Keratinocyte (primary cell): ENCODE data around the gene CXCR2. TPM values are rescaled to one million over a fixed set of nuclear protein-coding genes. Genes with fewer than 3 reads are reported as not detected.

Source experiments
- DNase-seq: peaks from one replicate; pipeline ENCODE4 v3.0.0-alpha.2; 2011; ENCODE audit warnings: low read depth, missing footprints, low spot score
- FAIRE-seq: peaks from 2 replicates; lab custom pipeline; 2011; peaks lifted over from hg19 to GRCh38; lab: Jason Lieb, UNC
- H2AFZ ChIP-seq: 2 replicates; pipeline ENCODE4 v1.6.0; 2012; ENCODE audit warnings: low read length, control low read depth, inconsistent platforms; ENCODE audit not compliant: control insufficient read depth
- H3K27ac ChIP-seq: 2 replicates; pipeline ENCODE4 v1.5.1; 2011; ENCODE audit warnings: low read length; ENCODE audit not compliant: control insufficient read depth, insufficient read depth
- H3K27me3 ChIP-seq: 3 replicates; pipeline ENCODE4 v1.6.0; 2011; ENCODE audit warnings: low read length; ENCODE audit not compliant: control insufficient read depth, insufficient read depth; ENCODE audit errors: extremely low read depth
- H3K36me3 ChIP-seq, 2 experiments: 2 replicates in 1 of 2; 3 replicates in 1 of 2; pipeline ENCODE4 v1.5.1; 2011; ENCODE audit warnings: low read length in 2 of 2, mild to moderate bottlenecking in 1 of 2; ENCODE audit not compliant: control insufficient read depth in 2 of 2, insufficient read depth in 2 of 2; ENCODE audit errors: extremely low read depth in 1 of 2
- H3K4me1 ChIP-seq: 3 replicates; pipeline ENCODE4 v1.5.1; 2011; ENCODE audit warnings: low read length; ENCODE audit not compliant: control insufficient read depth, insufficient read depth; ENCODE audit errors: extremely low read depth
- H3K4me2 ChIP-seq: 3 replicates; pipeline ENCODE4 v1.6.0; 2011; ENCODE audit warnings: low read depth, low read length; ENCODE audit not compliant: control insufficient read depth, insufficient read depth; ENCODE audit errors: extremely low read depth
- H3K4me3 ChIP-seq, 3 experiments: fragments of 200-600 bp in 1 of 3; sonication (generic) in 1 of 3; 2 replicates in 2 of 3; 3 replicates in 1 of 3; pipeline ENCODE4 v1.5.1; 2011 to 2016; ENCODE audit warnings: low read length in 3 of 3, mild to moderate bottlenecking in 3 of 3, control low read depth in 2 of 3, inconsistent platforms in 1 of 3, low read depth in 1 of 3, mixed read lengths in 1 of 3, mixed run types in 1 of 3, moderate library complexity in 1 of 3; ENCODE audit not compliant: control insufficient read depth in 2 of 3, insufficient read depth in 2 of 3; ENCODE audit errors: extremely low read depth in 1 of 3
- H3K79me2 ChIP-seq: 2 replicates; pipeline ENCODE4 v1.6.0; 2012; ENCODE audit warnings: low read length; ENCODE audit not compliant: control insufficient read depth, insufficient read depth
- H3K9ac ChIP-seq: 3 replicates; pipeline ENCODE4 v1.6.0; 2011; ENCODE audit warnings: low read length; ENCODE audit not compliant: control insufficient read depth, insufficient read depth; ENCODE audit errors: extremely low read depth
- H3K9me1 ChIP-seq: 3 replicates; pipeline ENCODE4 v1.6.0; 2011; ENCODE audit warnings: low read length; ENCODE audit not compliant: control insufficient read depth, insufficient read depth; ENCODE audit errors: extremely low read depth
- H3K9me3 ChIP-seq: 2 replicates; pipeline ENCODE4 v1.5.1; 2012; ENCODE audit warnings: low read depth, low read length; ENCODE audit not compliant: control insufficient read depth
- H4K20me1 ChIP-seq: 3 replicates; pipeline ENCODE4 v1.6.0; 2011; ENCODE audit warnings: low read length; ENCODE audit not compliant: control insufficient read depth, insufficient read depth; ENCODE audit errors: extremely low read depth
- EZH2 ChIP-seq: IDR thresholded peaks from one replicate; pipeline ENCODE4 v1.6.1; 2012; ENCODE audit warnings: inconsistent platforms, mild to moderate bottlenecking, low read length, moderate library complexity
- dilution Hi-C: fragments of 300-500 bp; cut with MboI; formaldehyde crosslinking; loops from one replicate; pipeline ENCODE4 v1.7.0; 2020; ENCODE audit warnings: low sequenced_read_pairs; ENCODE audit not compliant: extremely low pct_ligation_motif_present
- polyA minus RNA-seq, 3 experiments: library from RNA; depleted of rRNA, polyadenylated mRNA; stranded (reverse); fragments of >200 nt; gene quantifications; 1 replicate in 1 of 3; 2 replicates in 1 of 3; 3 replicates in 1 of 3; pipeline ENCODE4 v1.2.3, GENCODE V29; 2011
- polyA plus RNA-seq, 5 experiments: library from polyadenylated mRNA; depleted of rRNA in 3 of 5; stranded (reverse) in 3 of 5; stranded (forward) in 1 of 5; unstranded in 1 of 5; fragments of >200 nt; gene quantifications; 1 replicate in 1 of 5; 2 replicates in 3 of 5; 3 replicates in 1 of 5; pipeline versions ENCODE4 v1.2.1 to v1.2.3, GENCODE V29; 2011 to 2012; ENCODE audit warnings: missing spikeins in 2 of 5, low read depth in 1 of 5, low replicate concordance in 1 of 5
- TF ChIP-seq, protein P1 (sequence below), 3 experiments: IDR thresholded peaks in 1 of 3; conservative IDR thresholded peaks in 1 of 3; optimal IDR thresholded peaks in 1 of 3; 2 replicates in 2 of 3; 3 replicates in 1 of 3; pipeline versions ENCODE3 to v1.5.1; 2011; ENCODE audit warnings: low read length in 3 of 3, mild to moderate bottlenecking in 3 of 3, moderate library complexity in 2 of 3, control low read depth in 1 of 3, inconsistent platforms in 1 of 3; ENCODE audit not compliant: insufficient read depth in 2 of 3; ENCODE audit errors: extremely low read depth in 1 of 3

CXCR2 gene
- polyA plus RNA-seq (1.4 to 2.9 TPM (median 1.5 TPM) in 3 replicates), polyA minus RNA-seq (1.2 to 6.8 TPM (median 2.4 TPM) in 3 replicates)
- 3.1 TPM for polyA plus RNA-seq (2011; ENCODE audit: low read depth)
- polyA plus RNA-seq (2011; cell fraction: cytosol; rRNA removed): 0.64 and 0.91 TPM in 2 replicates
- 2.8 and 3.7 TPM in 2 replicates for polyA plus RNA-seq (2011; cell fraction: nucleus; rRNA removed)
- 0.73 and 3.9 TPM in 2 replicates for polyA plus RNA-seq (2012; ENCODE audit: low replicate concordance)
- 1.7 TPM for polyA minus RNA-seq (2011; cell fraction: cytosol; rRNA and poly(A)+ RNA removed)
- 2.7 and 4.0 TPM in 2 replicates for polyA minus RNA-seq (2011; cell fraction: nucleus; rRNA and poly(A)+ RNA removed)

DNA sequence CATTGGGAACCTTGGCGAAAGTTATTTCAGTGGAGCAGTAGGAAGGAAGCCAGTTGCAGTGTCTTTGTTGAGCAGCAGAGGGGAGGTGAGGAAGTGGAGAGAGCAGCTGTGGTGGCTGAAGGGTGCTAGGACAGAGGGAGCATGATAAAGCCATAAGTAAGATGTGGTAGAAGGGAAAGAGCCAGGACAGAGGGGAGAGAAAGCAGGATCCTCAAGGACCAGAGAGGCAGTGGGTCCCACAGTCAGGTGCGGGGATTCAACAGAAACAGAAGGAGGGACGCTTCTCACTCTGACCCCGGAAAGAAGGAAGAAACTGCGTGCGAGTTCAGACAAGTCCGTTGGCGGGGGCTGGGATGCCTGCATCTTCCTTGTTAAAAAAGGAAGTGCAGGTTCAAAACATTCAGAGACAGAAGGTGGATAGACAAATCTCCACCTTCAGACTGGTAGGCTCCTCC is at the start of gene CXCR2:
CXCR2 (plus strand) TSS at position 403 of the 455 bp plus-strand sequence. CDS start 8,774 bp downstream, outside the sequence.
- TF ChIP-seq, protein P1, sequence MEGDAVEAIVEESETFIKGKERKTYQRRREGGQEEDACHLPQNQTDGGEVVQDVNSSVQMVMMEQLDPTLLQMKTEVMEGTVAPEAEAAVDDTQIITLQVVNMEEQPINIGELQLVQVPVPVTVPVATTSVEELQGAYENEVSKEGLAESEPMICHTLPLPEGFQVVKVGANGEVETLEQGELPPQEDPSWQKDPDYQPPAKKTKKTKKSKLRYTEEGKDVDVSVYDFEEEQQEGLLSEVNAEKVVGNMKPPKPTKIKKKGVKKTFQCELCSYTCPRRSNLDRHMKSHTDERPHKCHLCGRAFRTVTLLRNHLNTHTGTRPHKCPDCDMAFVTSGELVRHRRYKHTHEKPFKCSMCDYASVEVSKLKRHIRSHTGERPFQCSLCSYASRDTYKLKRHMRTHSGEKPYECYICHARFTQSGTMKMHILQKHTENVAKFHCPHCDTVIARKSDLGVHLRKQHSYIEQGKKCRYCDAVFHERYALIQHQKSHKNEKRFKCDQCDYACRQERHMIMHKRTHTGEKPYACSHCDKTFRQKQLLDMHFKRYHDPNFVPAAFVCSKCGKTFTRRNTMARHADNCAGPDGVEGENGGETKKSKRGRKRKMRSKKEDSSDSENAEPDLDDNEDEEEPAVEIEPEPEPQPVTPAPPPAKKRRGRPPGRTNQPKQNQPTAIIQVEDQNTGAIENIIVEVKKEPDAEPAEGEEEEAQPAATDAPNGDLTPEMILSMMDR (optimal IDR thresholded peaks at IDR 0.05 in 1 of 3, IDR thresholded peaks at IDR 0.05 in 1 of 3, conservative IDR thresholded peaks at IDR 0.05 in 1 of 3; ENCODE audit: extremely low read depth in 1 of 3, insufficient read depth in 2 of 3, low read length in 3 of 3): peak; percentile 10 to 21 (median 13)
- no peak for TF ChIP-seq EZH2
- DNase-seq: no peak
- peak; percentile 32 for FAIRE-seq
- dilution Hi-C loops: no loop called here
- Histone ChIP-seq H2AFZ (peak within 1 kb of the TSS; percentile 99), H3K9me1 (no peaks in the 10 kb centered on the region), H3K27ac (peak within 1 kb of the TSS; percentile 13), H3K4me3 (peak within 1 kb of the TSS in 1 of 3 experiments; percentile 34), H3K79me2 (no peaks in the 10 kb centered on the region), H3K4me1 (peaks cover 31% of the 10 kb centered on the region), H3K4me2 (peak within 1 kb of the TSS; percentile 71), H3K9me3 (no peaks in the 10 kb centered on the region), H3K27me3 (no peaks in the 10 kb centered on the region), H4K20me1 (no peaks in the 10 kb centered on the region), H3K36me3 (no peaks in the 10 kb centered on the region), H3K9ac (peak within 1 kb of the TSS; percentile 5)

DNA sequence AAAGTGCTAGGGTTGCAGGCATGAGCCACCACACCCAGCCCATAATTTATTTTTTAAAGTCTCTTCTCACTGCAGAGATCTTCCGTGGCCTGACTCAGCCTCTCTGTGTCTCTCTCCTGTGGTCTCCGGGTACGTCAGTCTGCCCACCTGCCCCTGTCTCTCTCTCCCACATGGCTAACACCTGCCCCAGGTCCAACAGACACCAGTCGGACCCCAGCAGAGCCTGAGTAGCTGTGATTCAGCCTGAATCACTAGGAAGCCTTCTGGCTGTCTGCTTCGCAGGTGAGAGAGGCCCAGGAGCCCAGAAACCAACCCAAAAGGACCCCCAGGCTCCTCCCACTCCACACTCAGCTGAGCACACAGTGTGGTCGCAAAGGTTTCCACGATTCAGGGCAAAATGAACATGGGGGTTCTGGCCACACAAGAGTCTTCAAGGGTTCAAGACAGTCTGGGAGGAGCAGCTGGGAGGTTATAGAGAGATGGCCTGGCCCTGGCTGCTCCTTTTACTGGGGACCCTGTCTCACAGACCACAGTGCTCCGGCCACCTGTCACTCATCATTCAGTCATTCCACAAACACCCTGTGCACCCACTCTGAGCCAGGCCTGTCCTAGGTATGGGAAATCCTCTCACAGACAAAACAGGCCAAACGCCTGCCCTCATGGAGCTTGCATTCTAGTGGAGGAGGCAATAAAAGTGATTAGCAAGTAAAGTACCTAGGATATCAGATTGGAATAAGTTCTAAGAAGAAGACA is 48.2 kb upstream of the CXCR2 start:
- FAIRE-seq: no peak
- no peak overlapping the region for H3K9ac ChIP-seq
- no peaks in the 10 kb centered on the region for H3K79me2 ChIP-seq
- no peaks in the 10 kb centered on the region for H3K9me3 ChIP-seq
- H4K20me1 ChIP-seq: no peaks in the 10 kb centered on the region
- H3K4me3 ChIP-seq: no peak overlapping the region
- no peaks in the 10 kb centered on the region for H3K4me1 ChIP-seq
- peaks cover 1% of the 10 kb centered on the region for H3K27me3 ChIP-seq
- DNase-seq: no peak
- no peaks in the 10 kb centered on the region for H3K36me3 ChIP-seq
- dilution Hi-C loops: no loop called here
- TF ChIP-seq EZH2: no peak
- TF ChIP-seq, protein P1 (optimal IDR thresholded peaks at IDR 0.05 in 1 of 3, IDR thresholded peaks at IDR 0.05 in 1 of 3, conservative IDR thresholded peaks at IDR 0.05 in 1 of 3; ENCODE audit: extremely low read depth in 1 of 3, insufficient read depth in 2 of 3, low read length in 3 of 3): no peak
- H2AFZ ChIP-seq: no peak overlapping the region
- H3K9me1 ChIP-seq: no peaks in the 10 kb centered on the region
- H3K27ac ChIP-seq: no peak overlapping the region
- no peak overlapping the region for H3K4me2 ChIP-seq
